HepG2 (cell line): ENCODE measurements around the gene USP15. TPM values are rescaled to one million over a fixed set of nuclear protein-coding genes. Genes with fewer than 3 reads are reported as not detected.

Experiments
- GATA4 ChIP-seq: sonication (generic); IDR thresholded peaks from 2 replicates; pipeline ENCODE4 v1.6.1; 2016; ENCODE audit warnings: antibody characterized with exemption, low read depth, borderline replicate concordance
- GFI1 ChIP-seq: sonication (generic); formaldehyde crosslinking; IDR thresholded peaks from 2 replicates; pipeline ENCODE4 v1.5.0; 2020; ENCODE audit warnings: missing genetic modification reagents, mild to moderate bottlenecking, borderline replicate concordance
- HDAC6 ChIP-seq: fragments of 200-600 bp; sonication (generic); IDR thresholded peaks from 2 replicates; pipeline ENCODE4 v1.7.0; 2017; ENCODE audit warnings: mild to moderate bottlenecking, antibody characterized with exemption, low read length, low read depth
- KLF13 ChIP-seq: sonication (generic); formaldehyde crosslinking; IDR thresholded peaks from 2 replicates; pipeline ENCODE4 v1.4.0; 2020; ENCODE audit warnings: mild to moderate bottlenecking, missing genetic modification reagents
- MAFF ChIP-seq: IDR thresholded peaks from 2 replicates; pipeline ENCODE4 v1.6.1; 2011; ENCODE audit warnings: low read depth, low read length, improper control_type of control experiment
- MAZ ChIP-seq, 2 experiments: sonication (generic) in 1 of 2; formaldehyde crosslinking in 1 of 2; IDR thresholded peaks; 2 replicates each; pipeline versions ENCODE4 v1.5.0 to v1.6.1; 2012 to 2020; ENCODE audit warnings: low read depth in 2 of 2, mild to moderate bottlenecking in 2 of 2, borderline replicate concordance in 1 of 2, improper control_type of control experiment in 1 of 2, low read length in 1 of 2, missing genetic modification reagents in 1 of 2, moderate library complexity in 1 of 2
- ZNF83 ChIP-seq: sonication (generic); formaldehyde crosslinking; IDR thresholded peaks from 2 replicates; pipeline ENCODE4 v1.4.0; 2020; ENCODE audit warnings: missing genetic modification reagents, mild to moderate bottlenecking, borderline replicate concordance
- polyA plus RNA-seq, 8 experiments: library from polyadenylated mRNA; depleted of rRNA in 3 of 8; stranded (reverse) in 7 of 8; unstranded in 1 of 8; fragments of >200 nt; fragmentation: Illumina TruSeq in 4 of 8; extraction: Trizol in 4 of 8; gene quantifications; 2 replicates each; pipeline versions ENCODE4 v1.2.1 to v1.2.3, GENCODE V29; 2011 to 2016; ENCODE audit warnings: low read depth in 4 of 8, missing spikeins in 1 of 8, mixed read lengths in 1 of 8; ENCODE audit not compliant: insufficient read depth in 1 of 8
- total RNA-seq, 5 experiments: library from RNA; depleted of rRNA; stranded (reverse); fragments of >200 nt; fragmentation: Illumina TruSeq; extraction: Trizol; gene quantifications; 2 replicates each; pipeline ENCODE4 v1.2.3, GENCODE V29; 2016; ENCODE audit warnings: low read depth in 1 of 5
- TF ChIP-seq, protein P1 (sequence below): sonication (generic); formaldehyde crosslinking; IDR thresholded peaks from 2 replicates; pipeline ENCODE4 v1.4.0; 2020; ENCODE audit warnings: missing genetic modification reagents

Gene USP15
- total and polyA plus RNA-seq, 2 of the 13 experiments (the other 11 are each of a cell fraction or from before 2014, with no cell fraction given), result 17.3 to 51.7 TPM

DNA sequence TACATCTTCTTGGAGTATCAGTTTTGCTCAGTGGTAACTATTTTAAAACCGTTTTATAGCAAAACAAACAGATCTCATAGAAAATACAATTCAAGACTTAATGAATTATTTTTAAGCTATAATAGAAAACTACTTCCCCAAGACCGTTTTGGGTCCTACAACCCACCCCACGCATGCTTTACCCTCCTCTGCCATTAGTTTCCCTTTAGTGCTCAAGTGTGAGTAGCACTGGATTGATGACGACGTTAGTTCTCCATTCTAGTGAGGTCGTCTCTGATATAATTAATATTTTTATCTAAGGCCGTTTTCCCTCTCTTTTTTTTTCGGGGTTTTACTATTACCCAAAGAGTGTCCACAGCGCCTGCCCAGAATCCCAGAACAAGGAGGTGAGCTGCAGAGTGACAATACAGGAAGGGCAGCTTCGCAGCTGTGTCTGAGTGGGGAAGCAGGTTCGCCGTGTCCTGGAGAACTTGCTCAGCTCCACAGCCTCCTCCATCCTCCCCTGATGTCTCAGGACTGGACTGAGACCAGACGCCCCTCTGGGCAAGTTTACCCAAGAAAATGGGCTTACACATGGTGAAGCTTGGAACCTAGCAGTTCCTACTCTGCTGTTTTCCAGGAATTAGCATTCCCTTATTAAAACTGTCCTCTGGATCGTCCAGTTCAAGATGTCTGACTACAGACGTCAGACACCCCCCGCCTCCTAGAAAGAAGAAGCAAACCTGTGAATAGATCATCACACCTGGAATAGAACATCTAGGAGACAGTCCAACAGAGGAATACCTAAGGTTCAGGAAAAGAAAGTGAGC is 174.5 kb downstream of the USP15 start (continued):
- TF ChIP-seq, protein P1, sequence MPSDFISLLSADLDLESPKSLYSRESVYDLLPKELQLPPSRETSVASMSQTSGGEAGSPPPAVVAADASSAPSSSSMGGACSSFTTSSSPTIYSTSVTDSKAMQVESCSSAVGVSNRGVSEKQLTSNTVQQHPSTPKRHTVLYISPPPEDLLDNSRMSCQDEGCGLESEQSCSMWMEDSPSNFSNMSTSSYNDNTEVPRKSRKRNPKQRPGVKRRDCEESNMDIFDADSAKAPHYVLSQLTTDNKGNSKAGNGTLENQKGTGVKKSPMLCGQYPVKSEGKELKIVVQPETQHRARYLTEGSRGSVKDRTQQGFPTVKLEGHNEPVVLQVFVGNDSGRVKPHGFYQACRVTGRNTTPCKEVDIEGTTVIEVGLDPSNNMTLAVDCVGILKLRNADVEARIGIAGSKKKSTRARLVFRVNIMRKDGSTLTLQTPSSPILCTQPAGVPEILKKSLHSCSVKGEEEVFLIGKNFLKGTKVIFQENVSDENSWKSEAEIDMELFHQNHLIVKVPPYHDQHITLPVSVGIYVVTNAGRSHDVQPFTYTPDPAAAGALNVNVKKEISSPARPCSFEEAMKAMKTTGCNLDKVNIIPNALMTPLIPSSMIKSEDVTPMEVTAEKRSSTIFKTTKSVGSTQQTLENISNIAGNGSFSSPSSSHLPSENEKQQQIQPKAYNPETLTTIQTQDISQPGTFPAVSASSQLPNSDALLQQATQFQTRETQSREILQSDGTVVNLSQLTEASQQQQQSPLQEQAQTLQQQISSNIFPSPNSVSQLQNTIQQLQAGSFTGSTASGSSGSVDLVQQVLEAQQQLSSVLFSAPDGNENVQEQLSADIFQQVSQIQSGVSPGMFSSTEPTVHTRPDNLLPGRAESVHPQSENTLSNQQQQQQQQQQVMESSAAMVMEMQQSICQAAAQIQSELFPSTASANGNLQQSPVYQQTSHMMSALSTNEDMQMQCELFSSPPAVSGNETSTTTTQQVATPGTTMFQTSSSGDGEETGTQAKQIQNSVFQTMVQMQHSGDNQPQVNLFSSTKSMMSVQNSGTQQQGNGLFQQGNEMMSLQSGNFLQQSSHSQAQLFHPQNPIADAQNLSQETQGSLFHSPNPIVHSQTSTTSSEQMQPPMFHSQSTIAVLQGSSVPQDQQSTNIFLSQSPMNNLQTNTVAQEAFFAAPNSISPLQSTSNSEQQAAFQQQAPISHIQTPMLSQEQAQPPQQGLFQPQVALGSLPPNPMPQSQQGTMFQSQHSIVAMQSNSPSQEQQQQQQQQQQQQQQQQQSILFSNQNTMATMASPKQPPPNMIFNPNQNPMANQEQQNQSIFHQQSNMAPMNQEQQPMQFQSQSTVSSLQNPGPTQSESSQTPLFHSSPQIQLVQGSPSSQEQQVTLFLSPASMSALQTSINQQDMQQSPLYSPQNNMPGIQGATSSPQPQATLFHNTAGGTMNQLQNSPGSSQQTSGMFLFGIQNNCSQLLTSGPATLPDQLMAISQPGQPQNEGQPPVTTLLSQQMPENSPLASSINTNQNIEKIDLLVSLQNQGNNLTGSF (CRISPR knock-in tag), result no peak
- TF ChIP-seq MAZ (IDR thresholded peaks at IDR 0.05; ENCODE audit: borderline replicate concordance, low read depth, low read length) (no peak), MAZ (CRISPR knock-in tag; IDR thresholded peaks at IDR 0.05; ENCODE audit: low read depth) (0 out of 2 replicates have a peak, but pooled peaks have one; percentile 7), MAFF (no peak), GFI1 (CRISPR knock-in tag) (no peak), KLF13 (CRISPR knock-in tag) (no peak), ZNF83 (CRISPR knock-in tag) (no peak), GATA4 (no peak), HDAC6 (no peak)
